ENCODE results near the gene HMGCS2.

DNA sequence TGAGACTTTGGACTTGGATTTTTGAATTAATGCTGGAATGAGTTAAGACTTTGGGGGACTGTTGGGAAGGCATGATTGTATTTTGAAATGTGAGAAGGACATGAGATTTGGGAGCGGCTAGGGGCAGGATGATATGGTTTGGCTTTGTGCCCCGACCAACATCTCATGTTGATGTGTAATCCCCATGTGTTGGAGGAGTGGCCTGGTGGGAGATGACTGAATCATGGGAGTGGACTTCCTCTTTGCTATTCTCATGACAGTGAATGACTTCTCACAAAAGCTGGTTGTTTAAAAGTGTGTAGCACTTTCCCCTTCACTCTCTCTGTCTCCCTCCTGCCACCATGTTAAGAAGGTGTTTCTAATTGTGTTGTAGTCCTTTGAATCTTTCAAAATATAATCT lies 66.3 kb downstream of the HMGCS2 start:
- TF ChIP-seq ARNT (IDR thresholded peaks at IDR 0.05) = no peak
- no peak for TF ChIP-seq SUZ12 (IDR thresholded peaks at IDR 0.05)
- TF ChIP-seq FOXA1 (IDR thresholded peaks at IDR 0.05) = no peak
- no peak for TF ChIP-seq SP1 (IDR thresholded peaks at IDR 0.05)
- TF ChIP-seq BHLHE40 (IDR thresholded peaks at IDR 0.05; ENCODE audit: borderline replicate concordance) = no peak
- no peak for TF ChIP-seq HDGF (IDR thresholded peaks at IDR 0.05; ENCODE audit: borderline replicate concordance)
- TF ChIP-seq FOXM1 (IDR thresholded peaks at IDR 0.05; ENCODE audit: borderline replicate concordance) = no peak
- no peak for TF ChIP-seq LEF1 (IDR thresholded peaks at IDR 0.05; ENCODE audit: borderline replicate concordance)
- TF ChIP-seq CTBP1 (IDR thresholded peaks at IDR 0.05; ENCODE audit: borderline replicate concordance) = no peak
